ENCODE data around the gene AMPD2. TPM values are rescaled to one million over a fixed set of nuclear protein-coding genes. Genes with fewer than 3 reads are reported as not detected.

AMPD2 gene
- total and polyA plus RNA-seq, 2 of the 8 experiments (the other 6 are each of a cell fraction or from before 2014, with no cell fraction given), result 37.2 to 67.7 TPM

- no peak within 1 kb of the TSS for H2BK12ac ChIP-seq (ENCODE audit: low read depth, low read length)
- no peak within 1 kb of the TSS for H2AK5ac ChIP-seq (ENCODE audit: low read depth, low read length)
- peaks cover 0 to 6% (median 5%) of the 10 kb centered on the region in 4 experiments; a peak in 5 of 7 replicates for H3K4me1 ChIP-seq (replicated peaks in 1 of 4; ENCODE audit: control insufficient read depth in 3 of 4, insufficient read depth in 4 of 4, low read length in 3 of 4)
- ChIA-PET POLR2A (ENCODE audit: partially characterized antibody) (interaction anchor here (0.6 to 1.9 kb wide), 3 partner anchors 12 to 42 kb away, joined by 3 to 4 read pairs (median 3); partner anchors contain the start of genes GSTM1 and GSTM4), CTCF (ENCODE audit: partially characterized antibody) (interaction anchor here (0.8 to 1.6 kb wide), 4 partner anchors 18 to 37 kb away, joined by 3 to 7 read pairs (median 5); no protein-coding TSS in a partner anchor)
- H2BK120ac ChIP-seq (replicated peaks; ENCODE audit: low read depth, low read length), result no peak within 1 kb of the TSS
- H2BK5ac ChIP-seq (ENCODE audit: low read depth, low read length), result no peak within 1 kb of the TSS
- H3K23me2 ChIP-seq (ENCODE audit: low read depth, low read length), result peaks cover 4% of the 10 kb centered on the region; the same call in 1 of the 2 replicates
- H3K9me3 ChIP-seq (ENCODE audit: insufficient read depth in 2 of 2, low read depth in 1 of 2, low read length in 1 of 2), result no peaks in the 10 kb centered on the region
- peak within 1 kb of the TSS; percentile 62 to 65 for H3K4me2 ChIP-seq (ENCODE audit: insufficient read depth in 1 of 2, low read depth in 2 of 2, low read length in 2 of 2)
- H3K9ac ChIP-seq (replicated peaks in 1 of 4; ENCODE audit: extremely low read depth in 1 of 4, low read depth in 3 of 4, low read length in 3 of 4), result no peak within 1 kb of the TSS
- no peak within 1 kb of the TSS for H2BK20ac ChIP-seq (ENCODE audit: low read length)
- H3K14ac ChIP-seq (ENCODE audit: insufficient read length), result no peak within 1 kb of the TSS
- no peak within 1 kb of the TSS for H3K27ac ChIP-seq (ENCODE audit: low read depth, low read length)
- DNase-seq (ENCODE audit: low read depth in 1 of 2, low spot score in 2 of 2) (peak; percentile 29 to 93), FAIRE-seq (no peak)
- H3K79me1 ChIP-seq (ENCODE audit: low read depth, low read length), result no peaks in the 10 kb centered on the region
- no peaks in the 10 kb centered on the region for H3K79me2 ChIP-seq (ENCODE audit: control insufficient read depth in 1 of 2, insufficient read depth in 2 of 2, low read length in 2 of 2)
- 16% methylated on average over 22 of the region's 22 CpGs; no CpG with 5 or more reads in 1 of the 2 experiments for WGBS, 2 experiments (ENCODE audit: extremely low coverage in 1 of 2, insufficient coverage in 1 of 2, insufficient read length in 1 of 2, insufficient replicate concordance in 2 of 2, low coverage in 1 of 2, low lambda C conversion rate in 2 of 2, missing lambda C conversion rate in 1 of 2)
- no peak within 1 kb of the TSS for H3K4ac ChIP-seq (replicated peaks; ENCODE audit: insufficient read length, low read depth, low read length)
- H4K8ac ChIP-seq (ENCODE audit: extremely low read depth, insufficient read depth, low read length), result no peak within 1 kb of the TSS
- peak within 1 kb of the TSS; percentile 48 for H3K18ac ChIP-seq (ENCODE audit: extremely low read depth, low read length)
- H2BK15ac ChIP-seq (ENCODE audit: low read length), result no peak within 1 kb of the TSS
- TF ChIP-seq RFX5 (IDR thresholded peaks at IDR 0.05; ENCODE audit: borderline replicate concordance, low read depth, low read length), result no peak
- no peak for TF ChIP-seq ASH2L (IDR thresholded peaks at IDR 0.05; ENCODE audit: low read length)
- no peak for TF ChIP-seq CREB1 (IDR thresholded peaks at IDR 0.05)
- TF ChIP-seq SIX5 (IDR thresholded peaks at IDR 0.05; ENCODE audit: low read depth, low read length), result no peak
- no peak for TF ChIP-seq CEBPB (IDR thresholded peaks at IDR 0.05; ENCODE audit: low read depth, low read length)
- no peak; the same call in 1 of the 2 replicates for TF ChIP-seq MAX (IDR thresholded peaks at IDR 0.05)
- TF ChIP-seq TAF1 (IDR thresholded peaks at IDR 0.05; ENCODE audit: low read depth, low read length), result 0 out of 2 replicates have a peak, but pooled peaks have one; percentile 15
- TF ChIP-seq HDAC2 (IDR thresholded peaks at IDR 0.05; ENCODE audit: borderline replicate concordance in 1 of 2, low read depth in 2 of 2, low read length in 2 of 2), result no peak
- no peak for TF ChIP-seq CBX5 (IDR thresholded peaks at IDR 0.05; ENCODE audit: low read depth, low read length)
- TF ChIP-seq EGR1 (IDR thresholded peaks at IDR 0.05; ENCODE audit: borderline replicate concordance, low read depth, low read length), result no peak
- TF ChIP-seq SIN3A (conservative IDR thresholded peaks at IDR 0.05 in 1 of 2, IDR thresholded peaks at IDR 0.05 in 1 of 2; ENCODE audit: low read depth in 1 of 2, low read length in 2 of 2), result peak in 1 of 2 experiments; percentile 22; a peak in 1 of 4 replicates
- TF ChIP-seq SP2 (IDR thresholded peaks at IDR 0.05; ENCODE audit: low read length), result no peak
- no peaks in the 10 kb centered on the region for H3K36me3 ChIP-seq (ENCODE audit: control insufficient read depth in 2 of 4, insufficient read depth in 4 of 4, low read length in 3 of 4)
- no peaks in the 10 kb centered on the region for H4K20me1 ChIP-seq (replicated peaks in 1 of 2; ENCODE audit: control insufficient read depth in 1 of 2, insufficient read depth in 2 of 2, low read length in 2 of 2)
- H3K23ac ChIP-seq (ENCODE audit: insufficient read length), result no peak within 1 kb of the TSS
- peak within 1 kb of the TSS; percentile 90 for H2AFZ ChIP-seq (ENCODE audit: low read length)
- H4K91ac ChIP-seq (replicated peaks; ENCODE audit: insufficient read length, low read length), result no peak within 1 kb of the TSS
- H3K27me3 ChIP-seq (replicated peaks in 1 of 4; ENCODE audit: control insufficient read depth in 3 of 4, extremely low read depth in 1 of 4, insufficient read depth in 3 of 4, low read length in 3 of 4), result no peaks in the 10 kb centered on the region
- H3K4me3 ChIP-seq (ENCODE audit: extremely low read depth in 1 of 4, insufficient read depth in 2 of 4, low read depth in 3 of 4, low read length in 4 of 4), result peak within 1 kb of the TSS; percentile 34 to 59 (median 40); a peak in 7 of 8 replicates
- H3K56ac ChIP-seq (replicated peaks; ENCODE audit: insufficient read length, low read depth, low read length), result no peak within 1 kb of the TSS
- peak within 1 kb of the TSS; percentile 48 for H4K5ac ChIP-seq (ENCODE audit: insufficient read length, low read depth, low read length)
These were observed 48.0 kb downstream of the AMPD2 start, which contains the start of gene GSTM2 for GRCh38 chr1:109667452-109668122. TSS of gene GSTM2 (plus strand) at chr1:109668057. CDS start at chr1:109668116, 59 bp downstream.

Data from H1 (cell line).